ENCODE measurements around the gene POLA1. TPM values are rescaled to one million over a fixed set of nuclear protein-coding genes. Genes with fewer than 3 reads are reported as not detected.

POLA1 gene
- total and polyA plus RNA-seq, 12 donors: 2.2 to 11.0 (median 5.9) TPM

DNA sequence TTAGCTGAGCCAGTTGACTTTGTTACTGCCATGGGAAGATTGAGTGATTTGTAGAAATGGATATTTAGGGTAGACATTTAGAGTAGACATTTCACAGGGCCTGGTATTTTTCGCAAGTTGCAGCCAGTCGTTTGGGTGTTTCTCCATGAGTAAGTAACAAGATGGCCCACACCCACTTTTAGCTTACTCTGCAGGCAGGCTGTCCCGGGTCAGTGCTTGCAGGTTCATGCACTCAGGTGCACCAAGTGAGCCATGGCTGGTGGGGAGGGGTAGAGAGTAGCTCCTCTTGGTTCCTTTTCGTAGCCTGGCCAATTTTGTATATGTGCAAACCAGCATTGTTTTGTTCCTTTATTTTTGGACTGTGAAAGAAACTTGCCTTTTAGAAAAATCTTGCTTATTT, 145.6 kb downstream of the POLA1 start:
- no peak overlapping the region for H3K27ac ChIP-seq
- intact Hi-C loops (cut with DNase I): loop anchor here in 1 of 2 donors (10.0 kb wide), 1 partner anchor 175 kb away; the partner anchor contains the start of gene ARX
- no peak for DNase-seq

DNA sequence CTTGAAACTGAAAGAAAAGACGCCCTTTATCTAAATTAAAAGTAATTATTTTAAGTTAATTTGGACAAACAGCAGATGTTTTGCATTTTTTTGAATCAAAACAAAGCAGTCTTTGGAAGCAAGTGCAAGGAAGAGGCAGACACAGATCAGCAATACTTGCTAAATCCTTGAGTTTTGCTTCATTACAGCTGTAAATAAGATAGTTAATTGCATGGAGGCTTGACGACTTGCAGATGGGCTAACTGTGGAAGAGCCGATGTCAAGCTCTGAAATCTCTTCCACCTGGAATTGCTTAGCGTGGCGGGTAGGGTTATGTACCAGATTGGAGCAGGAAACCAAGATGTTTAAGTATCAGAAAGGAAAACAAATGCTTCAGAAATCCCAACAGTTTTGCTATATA, 148.8 kb downstream of the POLA1 start:
- no peaks in the 10 kb centered on the region for H3K36me3 ChIP-seq (replicated peaks in 1 of 2)
- no peak overlapping the region for H3K4me3 ChIP-seq
- 35 to 55% (median 42%) methylated on average over 5 of the region's 5 CpGs for WGBS, 4 donors
- DNase-seq: no peak
- peaks cover 0 to 7% of the 10 kb centered on the region in 2 donors for H3K4me1 ChIP-seq (replicated peaks in 1 of 2)
- H3K9me3 ChIP-seq (replicated peaks in 1 of 3): no peaks in the 10 kb centered on the region
- intact Hi-C loops (cut with DNase I): no loop called here
- TF ChIP-seq, protein P1, sequence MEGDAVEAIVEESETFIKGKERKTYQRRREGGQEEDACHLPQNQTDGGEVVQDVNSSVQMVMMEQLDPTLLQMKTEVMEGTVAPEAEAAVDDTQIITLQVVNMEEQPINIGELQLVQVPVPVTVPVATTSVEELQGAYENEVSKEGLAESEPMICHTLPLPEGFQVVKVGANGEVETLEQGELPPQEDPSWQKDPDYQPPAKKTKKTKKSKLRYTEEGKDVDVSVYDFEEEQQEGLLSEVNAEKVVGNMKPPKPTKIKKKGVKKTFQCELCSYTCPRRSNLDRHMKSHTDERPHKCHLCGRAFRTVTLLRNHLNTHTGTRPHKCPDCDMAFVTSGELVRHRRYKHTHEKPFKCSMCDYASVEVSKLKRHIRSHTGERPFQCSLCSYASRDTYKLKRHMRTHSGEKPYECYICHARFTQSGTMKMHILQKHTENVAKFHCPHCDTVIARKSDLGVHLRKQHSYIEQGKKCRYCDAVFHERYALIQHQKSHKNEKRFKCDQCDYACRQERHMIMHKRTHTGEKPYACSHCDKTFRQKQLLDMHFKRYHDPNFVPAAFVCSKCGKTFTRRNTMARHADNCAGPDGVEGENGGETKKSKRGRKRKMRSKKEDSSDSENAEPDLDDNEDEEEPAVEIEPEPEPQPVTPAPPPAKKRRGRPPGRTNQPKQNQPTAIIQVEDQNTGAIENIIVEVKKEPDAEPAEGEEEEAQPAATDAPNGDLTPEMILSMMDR (IDR thresholded peaks at IDR 0.05): no peak
- no peak for TF ChIP-seq POLR2A (IDR thresholded peaks at IDR 0.05)
- no peak overlapping the region for H3K27ac ChIP-seq
- no peaks in the 10 kb centered on the region for H3K27me3 ChIP-seq

More for the DNA sequence above, 145.6 kb downstream of the POLA1 start:
- H3K4me1 ChIP-seq (replicated peaks in 1 of 2): peaks cover 0 to 7% of the 10 kb centered on the region in 2 donors
- no peaks in the 10 kb centered on the region for H3K27me3 ChIP-seq
- no peak for TF ChIP-seq POLR2A (IDR thresholded peaks at IDR 0.05)
- TF ChIP-seq, protein P1 (IDR thresholded peaks at IDR 0.05): no peak
- no peak overlapping the region for H3K4me3 ChIP-seq
- 54 to 70% (median 61%) methylated on average over 4 of the region's 4 CpGs for WGBS, 4 donors
- H3K9me3 ChIP-seq (replicated peaks in 1 of 3): no peaks in the 10 kb centered on the region
- no peaks in the 10 kb centered on the region for H3K36me3 ChIP-seq (replicated peaks in 1 of 2)

DNA sequence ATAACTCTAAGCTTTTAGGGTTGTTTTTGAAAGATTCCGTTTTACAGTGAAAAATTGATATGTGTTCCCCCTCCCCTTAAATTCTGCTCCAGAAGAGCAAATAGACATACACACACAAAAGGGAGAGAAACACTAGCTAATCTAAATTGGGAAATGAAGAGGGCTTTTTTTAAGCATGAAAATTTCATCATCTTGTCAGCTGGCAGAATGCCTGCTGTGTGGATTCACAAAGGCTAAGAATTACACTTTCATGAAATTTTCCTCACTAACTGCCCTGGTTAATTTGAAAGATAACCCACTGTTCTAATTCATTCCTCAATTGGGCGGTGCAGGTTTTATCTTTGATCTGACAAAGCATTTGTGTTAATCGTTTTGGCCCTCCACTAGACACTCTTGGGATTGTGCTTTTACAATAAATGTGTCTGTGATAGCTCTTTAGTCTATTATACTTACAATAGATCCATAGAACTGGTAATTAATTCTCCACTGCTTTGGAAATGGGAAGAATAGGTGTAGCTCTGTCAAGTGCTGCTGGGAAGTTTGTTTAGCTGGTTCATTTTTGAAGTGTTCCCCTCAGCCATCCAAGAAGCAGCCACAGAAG, 152.9 kb downstream of the POLA1 start:
- Histone ChIP-seq H3K4me1 (replicated peaks in 1 of 2) (peaks cover 0 to 7% of the 10 kb centered on the region in 2 donors), H3K36me3 (replicated peaks in 1 of 2) (no peaks in the 10 kb centered on the region), H3K4me3 (no peak overlapping the region), H3K9me3 (replicated peaks in 1 of 3) (no peaks in the 10 kb centered on the region), H3K27me3 (no peaks in the 10 kb centered on the region), H3K27ac (no peak overlapping the region)
- 31 to 64% (median 43%) methylated on average over 3 of the region's 3 CpGs for WGBS, 4 donors
- TF ChIP-seq POLR2A (IDR thresholded peaks at IDR 0.05): no peak
- TF ChIP-seq, protein P1 (IDR thresholded peaks at IDR 0.05): no peak
- intact Hi-C loops (cut with DNase I): no loop called here
- DNase-seq: peak in 4 of 7 donors; percentile 17 to 54 (median 33)

DNA sequence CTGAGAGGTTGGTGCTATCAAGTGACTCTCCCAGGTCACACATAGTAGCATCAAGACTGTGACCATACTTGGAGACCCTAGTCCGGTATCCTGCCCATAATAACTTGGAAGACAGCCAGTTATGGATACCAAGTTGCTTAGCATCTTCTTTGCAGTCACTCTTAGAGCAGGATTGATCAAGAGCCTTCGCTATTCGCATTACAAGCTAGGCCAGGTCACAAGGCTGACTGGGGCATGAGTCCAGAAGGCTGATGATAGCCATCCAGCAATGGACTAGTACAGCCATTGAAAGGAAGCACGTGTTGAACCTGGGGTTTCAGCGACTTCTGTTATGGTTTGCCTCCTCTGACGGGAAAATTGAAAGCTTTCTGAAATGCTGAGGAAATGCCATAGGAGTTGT, 157.6 kb downstream of the POLA1 start:
- no peaks in the 10 kb centered on the region for H3K4me1 ChIP-seq (replicated peaks in 1 of 2)
- DNase-seq: no peak
- no peak overlapping the region for H3K27ac ChIP-seq
- H3K36me3 ChIP-seq (replicated peaks in 1 of 2): no peaks in the 10 kb centered on the region
- H3K27me3 ChIP-seq: no peaks in the 10 kb centered on the region
- WGBS, 4 donors: 81 to 100% (median 90%) methylated on average over 3 to 6 of the region's 6 CpGs
- TF ChIP-seq POLR2A (IDR thresholded peaks at IDR 0.05): no peak
- TF ChIP-seq, protein P1 (IDR thresholded peaks at IDR 0.05): no peak
- no peaks in the 10 kb centered on the region for H3K9me3 ChIP-seq (replicated peaks in 1 of 3)
- intact Hi-C loops (cut with DNase I): no loop called here
- no peak overlapping the region for H3K4me3 ChIP-seq

Measured in adrenal gland (tissue), 12 donors.